ENCODE measurements around the gene SMIM12.

SMIM12 gene

DNA sequence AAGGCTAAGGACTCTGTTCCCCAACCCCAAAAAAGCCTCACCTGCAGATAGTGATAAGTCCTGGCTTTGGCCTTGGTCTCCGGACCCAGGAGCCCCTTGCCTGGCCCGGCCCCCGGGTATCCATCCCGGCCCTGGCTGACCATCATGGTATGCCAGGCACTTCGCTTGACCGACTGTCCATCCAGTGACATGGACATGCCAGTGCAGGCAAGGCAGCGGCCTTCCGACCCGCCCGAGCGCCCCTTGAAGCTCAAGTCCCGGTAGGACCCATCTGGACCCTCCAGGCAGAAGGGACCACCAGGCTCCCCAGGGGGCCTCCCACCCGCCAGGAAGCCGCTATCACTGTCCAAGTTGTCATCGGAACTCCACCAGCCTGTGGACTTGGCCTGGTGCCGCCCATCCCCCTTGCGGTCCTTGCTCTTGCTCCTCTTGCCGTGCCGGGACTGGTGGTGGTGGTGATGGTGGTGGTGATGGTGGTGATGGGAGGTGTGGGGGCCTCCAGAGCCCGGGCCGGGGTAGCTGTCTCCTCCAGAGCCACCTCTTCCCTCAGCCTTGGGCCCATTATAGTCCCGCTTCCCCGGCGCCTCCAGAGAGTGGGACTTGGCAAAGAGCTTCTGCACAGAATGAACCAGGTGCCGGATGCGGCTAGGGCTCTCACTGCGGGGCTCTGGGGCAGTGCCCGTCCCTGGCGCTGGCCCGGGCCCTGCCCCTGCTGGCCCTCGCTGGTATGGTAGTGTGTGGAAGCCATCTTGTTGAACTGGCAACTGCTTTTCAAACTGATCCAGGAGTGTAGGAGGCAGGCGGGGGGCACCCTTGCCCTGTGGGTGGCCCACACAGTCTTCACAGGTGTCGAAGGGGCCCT is 44.9 kb upstream of the SMIM12 start:
- in situ Hi-C loops (cut with HindIII; ENCODE audit: low sequenced_read_pairs): no loop called here
- H3K4me3 ChIP-seq (ENCODE audit: low read depth, low read length): no peak overlapping the region
- no peak for DNase-seq (ENCODE audit: low read depth)
- TF ChIP-seq, protein P1, sequence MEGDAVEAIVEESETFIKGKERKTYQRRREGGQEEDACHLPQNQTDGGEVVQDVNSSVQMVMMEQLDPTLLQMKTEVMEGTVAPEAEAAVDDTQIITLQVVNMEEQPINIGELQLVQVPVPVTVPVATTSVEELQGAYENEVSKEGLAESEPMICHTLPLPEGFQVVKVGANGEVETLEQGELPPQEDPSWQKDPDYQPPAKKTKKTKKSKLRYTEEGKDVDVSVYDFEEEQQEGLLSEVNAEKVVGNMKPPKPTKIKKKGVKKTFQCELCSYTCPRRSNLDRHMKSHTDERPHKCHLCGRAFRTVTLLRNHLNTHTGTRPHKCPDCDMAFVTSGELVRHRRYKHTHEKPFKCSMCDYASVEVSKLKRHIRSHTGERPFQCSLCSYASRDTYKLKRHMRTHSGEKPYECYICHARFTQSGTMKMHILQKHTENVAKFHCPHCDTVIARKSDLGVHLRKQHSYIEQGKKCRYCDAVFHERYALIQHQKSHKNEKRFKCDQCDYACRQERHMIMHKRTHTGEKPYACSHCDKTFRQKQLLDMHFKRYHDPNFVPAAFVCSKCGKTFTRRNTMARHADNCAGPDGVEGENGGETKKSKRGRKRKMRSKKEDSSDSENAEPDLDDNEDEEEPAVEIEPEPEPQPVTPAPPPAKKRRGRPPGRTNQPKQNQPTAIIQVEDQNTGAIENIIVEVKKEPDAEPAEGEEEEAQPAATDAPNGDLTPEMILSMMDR (IDR thresholded peaks at IDR 0.05; ENCODE audit: low read depth, low read length, missing control alignments): no peak

GRCh38 chr1:34901919-34902318 is 42.4 kb upstream of the SMIM12 start:
- H3K4me3 ChIP-seq (ENCODE audit: low read depth, low read length): no peak overlapping the region
- DNase-seq (ENCODE audit: low read depth): no peak
- in situ Hi-C loops (cut with HindIII; ENCODE audit: low sequenced_read_pairs): no loop called here
- TF ChIP-seq, protein P1 (IDR thresholded peaks at IDR 0.05; ENCODE audit: low read depth, low read length, missing control alignments): no peak

GRCh38 chr1:34900775-34901502 is 41.4 kb upstream of the SMIM12 start:
- TF ChIP-seq, protein P1 (IDR thresholded peaks at IDR 0.05; ENCODE audit: low read depth, low read length, missing control alignments): no peak
- no peak overlapping the region for H3K4me3 ChIP-seq (ENCODE audit: low read depth, low read length)
- DNase-seq (ENCODE audit: low read depth): no peak
- in situ Hi-C loops (cut with HindIII; ENCODE audit: low sequenced_read_pairs): no loop called here

DNA sequence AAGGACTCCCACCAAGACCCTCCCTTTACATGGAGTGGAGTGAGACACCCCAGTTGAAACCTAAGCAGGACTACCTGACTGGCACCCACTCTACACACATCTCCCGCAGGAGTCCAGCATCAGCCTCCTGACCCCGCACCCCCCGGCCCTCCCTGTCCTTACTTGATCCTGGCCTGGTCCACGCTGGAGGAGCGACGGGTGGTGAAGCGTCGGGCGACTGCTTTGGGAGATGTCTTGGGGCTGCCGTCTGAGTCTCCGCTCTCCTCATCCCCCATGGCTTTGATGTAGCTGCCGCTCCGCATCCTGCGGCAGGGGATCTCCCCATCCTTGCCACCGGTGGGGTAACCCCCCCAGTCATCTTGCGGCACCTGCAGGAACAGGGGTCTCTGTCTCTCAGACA is 40.4 kb upstream of the SMIM12 start:
- in situ Hi-C loops (cut with HindIII; ENCODE audit: low sequenced_read_pairs): no loop called here
- TF ChIP-seq, protein P1 (IDR thresholded peaks at IDR 0.05; ENCODE audit: low read depth, low read length, missing control alignments): no peak
- DNase-seq (ENCODE audit: low read depth): no peak
- H3K4me3 ChIP-seq (ENCODE audit: low read depth, low read length): no peak overlapping the region

- in situ Hi-C loops (cut with HindIII; ENCODE audit: low sequenced_read_pairs): no loop called here
- no peak overlapping the region for H3K4me3 ChIP-seq (ENCODE audit: low read depth, low read length)
- TF ChIP-seq, protein P1 (IDR thresholded peaks at IDR 0.05; ENCODE audit: low read depth, low read length, missing control alignments): no peak
- no peak for DNase-seq (ENCODE audit: low read depth)
Observed at GRCh38 chr1:34899471-34899870, 39.9 kb upstream of the SMIM12 start.

GRCh38 chr1:34898330-34898761 is 38.8 kb upstream of the SMIM12 start:
- H3K4me3 ChIP-seq (ENCODE audit: low read depth, low read length): no peak overlapping the region
- DNase-seq (ENCODE audit: low read depth): no peak
- in situ Hi-C loops (cut with HindIII; ENCODE audit: low sequenced_read_pairs): no loop called here
- TF ChIP-seq, protein P1 (IDR thresholded peaks at IDR 0.05; ENCODE audit: low read depth, low read length, missing control alignments): no peak
